Transverse colon (tissue), 4 donors: ENCODE data around the gene ASIC2. TPM values are rescaled to one million over a fixed set of nuclear protein-coding genes. Genes with fewer than 3 reads are reported as not detected.
A peak's percentile ranks its signal among the peaks of the same experiment; 100 is the strongest.

Experiments used
- DNase-seq: peaks from one replicate; pipeline ENCODE4 v3.0.0-alpha.2; 2019
- H3K27ac ChIP-seq, 4 donors: fragments of 200-600 bp; sonication (generic); 2 replicates each; pipeline ENCODE4 v1.5.1; 2016 to 2018; ENCODE audit warnings: inconsistent platforms in 4 of 4
- H3K27me3 ChIP-seq: fragments of 200-600 bp; sonication (generic); 2 replicates; pipeline ENCODE4 v1.5.1; 2017; ENCODE audit warnings: inconsistent platforms
- H3K36me3 ChIP-seq, 4 donors: fragments of 200-600 bp; sonication (generic); 2 replicates each; pipeline ENCODE4 v1.5.1; 2017 to 2019; ENCODE audit warnings: inconsistent platforms in 4 of 4
- H3K4me1 ChIP-seq, 4 donors: fragments of 200-600 bp; sonication (generic); 2 replicates each; pipeline ENCODE4 v1.5.1; 2017 to 2020; ENCODE audit warnings: inconsistent platforms in 4 of 4
- H3K4me3 ChIP-seq, 4 donors: fragments of 200-600 bp; sonication (generic); 1 replicate in 1 of 4; 2 replicates in 3 of 4; pipeline versions ENCODE4 v1.5.1 to v1.6.1; 2017 to 2019; ENCODE audit warnings: inconsistent platforms in 4 of 4
- H3K9me3 ChIP-seq, 2 donors: fragments of 200-600 bp; sonication (generic); 2 replicates each; pipeline ENCODE4 v1.5.1; 2017 to 2019; ENCODE audit warnings: inconsistent platforms in 2 of 2
- EP300 ChIP-seq: sonication (generic); formaldehyde crosslinking; IDR thresholded peaks from one replicate; pipeline ENCODE4 v1.6.1; 2017; ENCODE audit warnings: antibody characterized with exemption, low read depth
- POLR2A ChIP-seq: fragments of 450-650 bp; IDR thresholded peaks from one replicate; pipeline ENCODE4 v1.6.1; 2016; ENCODE audit warnings: antibody characterized with exemption, mild to moderate bottlenecking, moderate library complexity
- POLR2AphosphoS5 ChIP-seq, 3 donors: sonication (generic); formaldehyde crosslinking; IDR thresholded peaks; one replicate each; pipeline ENCODE4 v1.6.1; 2016; ENCODE audit warnings: antibody characterized with exemption in 3 of 3
- WGBS, 2 donors: methylation state at CpG; one replicate each; pipeline ENCODE4 v1.1.5; 2018; ENCODE audit warnings: low coverage in 1 of 2; 5-methylcytosine and 5-hydroxymethylcytosine counted together
- in situ Hi-C, 4 donors: fragments of 200-750 bp; cut with MboI; loops; one replicate each; pipeline versions ENCODE4 v1.15.0 to v1.15.1; 2017; ENCODE audit warnings: low sequenced_read_pairs in 3 of 4, low pct_ligation_motif_present in 1 of 4, low pct_unique_long_range_greater_than_20kb in 1 of 4
- intact Hi-C: fragments of 100-400 bp; cut with DNase I; formaldehyde crosslinking; loops from one replicate; pipeline ENCODE4 v1.15.1; 2023; ENCODE audit warnings: low total_unique reads
- total RNA-seq, 4 donors: library from RNA; depleted of rRNA; stranded (reverse); fragments of >200 nt; gene quantifications; one replicate each; pipeline ENCODE4 v1.1.0, GENCODE V29; 2016
- TF ChIP-seq, protein P1 (sequence below), 5 experiments: fragments of 200-600 bp in 3 of 5; fragments of 450-650 bp in 2 of 5; sonication (generic) in 3 of 5; IDR thresholded peaks; 1 replicate in 2 of 5; 2 replicates in 3 of 5; pipeline ENCODE4 v1.5.1; 2016 to 2017; ENCODE audit warnings: antibody characterized with exemption in 5 of 5, inconsistent platforms in 3 of 5, mild to moderate bottlenecking in 2 of 5, moderate library complexity in 1 of 5

ASIC2 gene
- total RNA-seq, 4 donors from 2014 or later = 0.16 to 0.55 TPM; not detected in 2

DNA sequence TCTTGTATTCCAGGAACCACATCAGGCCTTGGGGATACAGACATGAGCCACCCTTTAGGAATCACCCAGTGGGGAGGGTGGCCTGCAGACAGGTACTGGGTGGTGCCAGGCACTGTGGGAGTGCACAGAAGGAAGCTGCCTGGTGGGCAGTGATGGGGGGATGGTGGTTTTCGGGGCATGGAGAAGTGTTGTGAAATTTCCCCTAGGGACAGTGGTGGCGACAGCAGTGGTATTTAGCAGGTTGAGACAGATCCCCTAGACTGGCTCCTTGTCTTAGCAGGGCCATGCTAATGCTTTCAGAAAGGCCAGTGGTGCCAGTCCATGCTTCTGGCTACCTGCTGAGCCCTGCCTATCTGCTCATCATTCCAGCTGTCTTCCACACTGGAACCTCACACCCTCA, 171.8 kb downstream of the ASIC2 start:
- in situ Hi-C loops (no loop called here), intact Hi-C loops (no loop called here)
- Histone ChIP-seq H3K27ac (no peak overlapping the region), H3K27me3 (peaks cover 10% of the 10 kb centered on the region), H3K9me3 (no peaks in the 10 kb centered on the region), H3K4me3 (no peak overlapping the region), H3K36me3 (no peaks in the 10 kb centered on the region), H3K4me1 (no peaks in the 10 kb centered on the region)
- no peak for DNase-seq
- no peak for TF ChIP-seq POLR2A
- no peak for TF ChIP-seq POLR2AphosphoS5 (IDR thresholded peaks at IDR 0.05)
- TF ChIP-seq, protein P1, sequence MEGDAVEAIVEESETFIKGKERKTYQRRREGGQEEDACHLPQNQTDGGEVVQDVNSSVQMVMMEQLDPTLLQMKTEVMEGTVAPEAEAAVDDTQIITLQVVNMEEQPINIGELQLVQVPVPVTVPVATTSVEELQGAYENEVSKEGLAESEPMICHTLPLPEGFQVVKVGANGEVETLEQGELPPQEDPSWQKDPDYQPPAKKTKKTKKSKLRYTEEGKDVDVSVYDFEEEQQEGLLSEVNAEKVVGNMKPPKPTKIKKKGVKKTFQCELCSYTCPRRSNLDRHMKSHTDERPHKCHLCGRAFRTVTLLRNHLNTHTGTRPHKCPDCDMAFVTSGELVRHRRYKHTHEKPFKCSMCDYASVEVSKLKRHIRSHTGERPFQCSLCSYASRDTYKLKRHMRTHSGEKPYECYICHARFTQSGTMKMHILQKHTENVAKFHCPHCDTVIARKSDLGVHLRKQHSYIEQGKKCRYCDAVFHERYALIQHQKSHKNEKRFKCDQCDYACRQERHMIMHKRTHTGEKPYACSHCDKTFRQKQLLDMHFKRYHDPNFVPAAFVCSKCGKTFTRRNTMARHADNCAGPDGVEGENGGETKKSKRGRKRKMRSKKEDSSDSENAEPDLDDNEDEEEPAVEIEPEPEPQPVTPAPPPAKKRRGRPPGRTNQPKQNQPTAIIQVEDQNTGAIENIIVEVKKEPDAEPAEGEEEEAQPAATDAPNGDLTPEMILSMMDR (IDR thresholded peaks at IDR 0.05) = no peak
- TF ChIP-seq EP300 = no peak
- 74% methylated on average over 2 of the region's 2 CpGs; no CpG with 5 or more reads in 1 of the 2 donors for WGBS, 2 donors

DNA sequence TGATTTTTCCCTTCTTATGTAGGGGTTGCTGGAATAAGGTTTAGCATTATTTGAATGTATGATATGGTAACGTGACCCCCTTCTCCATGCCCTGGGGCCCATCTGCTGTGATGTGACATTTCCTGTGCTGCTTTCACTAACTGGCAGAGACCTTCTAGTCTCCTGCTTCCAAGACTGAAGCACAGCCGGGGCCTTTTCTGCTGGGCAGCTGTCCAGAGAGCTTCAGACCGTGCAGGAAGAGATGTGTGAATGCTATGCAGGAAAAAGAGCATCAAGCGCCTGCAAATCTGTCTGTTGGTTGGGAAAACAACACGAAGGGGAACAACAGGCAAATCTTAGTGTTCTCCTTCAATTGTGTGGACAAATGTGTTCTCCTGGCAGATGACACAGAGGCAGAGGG, 173.0 kb downstream of the ASIC2 start:
- Histone ChIP-seq H3K9me3 (no peaks in the 10 kb centered on the region), H3K4me3 (no peak overlapping the region), H3K4me1 (no peaks in the 10 kb centered on the region), H3K36me3 (no peaks in the 10 kb centered on the region), H3K27me3 (peaks cover 10% of the 10 kb centered on the region), H3K27ac (no peak overlapping the region)
- WGBS, 2 donors = 55 to 60% methylated on average over 1 to 5 of the region's 5 CpGs
- no peak for DNase-seq
- TF ChIP-seq EP300 = no peak
- TF ChIP-seq POLR2AphosphoS5 (IDR thresholded peaks at IDR 0.05) = no peak
- TF ChIP-seq, protein P1 (IDR thresholded peaks at IDR 0.05) = no peak
- no peak for TF ChIP-seq POLR2A
- intact Hi-C loops = no loop called here
- in situ Hi-C loops = no loop called here

GRCh38 chr17:33118391-33119075, 174.6 kb downstream of the ASIC2 start:
- no peaks in the 10 kb centered on the region for H3K4me1 ChIP-seq
- in situ Hi-C loops = no loop called here
- no peaks in the 10 kb centered on the region for H3K36me3 ChIP-seq
- H3K27ac ChIP-seq = no peak overlapping the region
- intact Hi-C loops = no loop called here
- TF ChIP-seq EP300 (no peak), POLR2A (no peak), POLR2AphosphoS5 (IDR thresholded peaks at IDR 0.05) (no peak)
- TF ChIP-seq, protein P1 (IDR thresholded peaks at IDR 0.05) = no peak
- no peaks in the 10 kb centered on the region for H3K9me3 ChIP-seq
- no peak overlapping the region for H3K4me3 ChIP-seq
- 53 to 64% methylated on average over 2 to 8 of the region's 8 CpGs for WGBS, 2 donors
- DNase-seq = no peak
- H3K27me3 ChIP-seq = peaks cover 10% of the 10 kb centered on the region

GRCh38 chr17:33116021-33116551, 177.0 kb downstream of the ASIC2 start:
- no peak overlapping the region for H3K27ac ChIP-seq
- WGBS, 2 donors = 67 to 83% methylated on average over 9 to 13 of the region's 13 CpGs
- DNase-seq = no peak

More at GRCh38 chr17:33116021-33116551, 177.0 kb downstream of the ASIC2 start:
- Histone ChIP-seq H3K4me3 (no peak overlapping the region), H3K9me3 (no peaks in the 10 kb centered on the region), H3K36me3 (no peaks in the 10 kb centered on the region), H3K27me3 (no peaks in the 10 kb centered on the region), H3K4me1 (no peaks in the 10 kb centered on the region)
- TF ChIP-seq POLR2A (no peak), EP300 (no peak), POLR2AphosphoS5 (IDR thresholded peaks at IDR 0.05) (peak in 2 of 3 donors; percentile 9 to 25)
- TF ChIP-seq, protein P1 (IDR thresholded peaks at IDR 0.05) = no peak
- intact Hi-C loops = no loop called here
- in situ Hi-C loops = no loop called here
